IPS DF 19.7 (cell line): ENCODE data around the gene OPA3.
A peak's percentile ranks its signal among the peaks of the same experiment; 100 is the strongest.

Experiments
- DNase-seq: peaks from one replicate; pipeline ENCODE4 v3.0.0-alpha.2; 2013; ENCODE audit warnings: low read depth, low spot score

The OPA3 gene

GRCh38 chr19:45478454-45479238 is 106.0 kb downstream of the OPA3 start:
- DNase-seq: peak; percentile 91

- no peak for DNase-seq
Observed at GRCh38 chr19:45477713-45478453, 106.7 kb downstream of the OPA3 start.
